Measurements from ENCODE around the gene AP1S1. TPM values are rescaled to one million over a fixed set of nuclear protein-coding genes. Genes with fewer than 3 reads are reported as not detected.

Gene AP1S1
- total and polyA plus RNA-seq, 4 donors, result 42.7 to 74.7 (median 60.9) TPM

DNA sequence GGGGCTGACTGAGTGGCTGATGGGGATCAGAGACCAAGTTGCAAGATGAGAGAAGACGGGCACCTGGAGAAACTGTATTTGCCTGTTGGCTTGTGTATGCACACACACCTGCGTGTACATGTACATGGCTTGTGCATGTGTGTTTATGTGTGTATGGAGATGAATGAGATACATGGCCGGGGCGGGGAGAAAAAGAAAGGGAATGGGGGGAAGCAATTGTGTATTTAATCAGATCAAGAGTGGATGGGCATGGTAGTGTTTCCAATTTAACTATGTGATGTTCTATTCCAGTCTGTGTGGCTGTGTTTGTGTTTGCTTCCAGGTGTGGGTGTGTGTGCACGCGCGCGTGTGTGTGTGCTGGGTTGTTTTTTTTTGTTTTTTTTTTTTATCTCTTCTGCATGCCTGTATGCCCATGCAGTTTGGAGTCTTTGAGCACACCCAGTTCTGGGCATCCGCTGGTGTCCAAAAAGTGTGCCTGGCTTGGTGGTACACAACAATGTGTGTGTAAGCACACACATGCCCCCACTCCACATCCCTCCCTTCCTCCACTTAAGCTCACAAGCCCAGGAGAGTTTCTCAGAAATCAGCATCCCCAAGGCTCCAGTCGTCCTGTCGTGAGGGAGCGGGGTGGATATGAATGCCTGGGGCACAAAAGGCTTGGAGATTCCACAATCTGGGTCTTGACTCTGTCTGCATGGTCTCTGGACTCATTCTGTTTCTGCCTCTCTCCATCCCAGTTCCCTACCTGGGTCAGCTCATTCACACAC lies 13.6 kb downstream of the AP1S1 start:
- TF ChIP-seq, protein P1, sequence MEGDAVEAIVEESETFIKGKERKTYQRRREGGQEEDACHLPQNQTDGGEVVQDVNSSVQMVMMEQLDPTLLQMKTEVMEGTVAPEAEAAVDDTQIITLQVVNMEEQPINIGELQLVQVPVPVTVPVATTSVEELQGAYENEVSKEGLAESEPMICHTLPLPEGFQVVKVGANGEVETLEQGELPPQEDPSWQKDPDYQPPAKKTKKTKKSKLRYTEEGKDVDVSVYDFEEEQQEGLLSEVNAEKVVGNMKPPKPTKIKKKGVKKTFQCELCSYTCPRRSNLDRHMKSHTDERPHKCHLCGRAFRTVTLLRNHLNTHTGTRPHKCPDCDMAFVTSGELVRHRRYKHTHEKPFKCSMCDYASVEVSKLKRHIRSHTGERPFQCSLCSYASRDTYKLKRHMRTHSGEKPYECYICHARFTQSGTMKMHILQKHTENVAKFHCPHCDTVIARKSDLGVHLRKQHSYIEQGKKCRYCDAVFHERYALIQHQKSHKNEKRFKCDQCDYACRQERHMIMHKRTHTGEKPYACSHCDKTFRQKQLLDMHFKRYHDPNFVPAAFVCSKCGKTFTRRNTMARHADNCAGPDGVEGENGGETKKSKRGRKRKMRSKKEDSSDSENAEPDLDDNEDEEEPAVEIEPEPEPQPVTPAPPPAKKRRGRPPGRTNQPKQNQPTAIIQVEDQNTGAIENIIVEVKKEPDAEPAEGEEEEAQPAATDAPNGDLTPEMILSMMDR (IDR thresholded peaks at IDR 0.05; ENCODE audit: control extremely low read depth, extremely low read depth), result no peak
- Histone ChIP-seq H3K27me3 (ENCODE audit: control insufficient read depth in 3 of 3, insufficient read depth in 3 of 3, low read length in 2 of 3) (peaks cover 19 to 77% (median 67%) of the 10 kb centered on the region in 3 donors), H3K9me3 (ENCODE audit: control insufficient read depth in 4 of 4, insufficient read depth in 3 of 4, low read length in 3 of 4) (peaks cover 0 to 11% (median 0%) of the 10 kb centered on the region in 4 donors), H3K4me1 (ENCODE audit: control insufficient read depth in 5 of 5, insufficient read depth in 5 of 5, low read length in 5 of 5) (peaks cover 0 to 38% (median 7%) of the 10 kb centered on the region in 5 donors), H3K4me3 (no peak overlapping the region), H3K9ac (ENCODE audit: insufficient read depth in 1 of 2, low read length in 2 of 2) (no peak overlapping the region), H3K27ac (ENCODE audit: low read depth in 1 of 2, low read length in 1 of 2) (no peak overlapping the region), H3K36me3 (ENCODE audit: control insufficient read depth in 4 of 4, insufficient read depth in 4 of 4, low read length in 4 of 4) (no peaks in the 10 kb centered on the region)
- WGBS, 2 donors, result 6 to 7% methylated on average over 12 of the region's 12 CpGs
- ATAC-seq (ENCODE audit: insufficient read depth, low FRiP score), result no peak
- no peak for DNase-seq

GRCh38 chr7:101168412-101169049 lies 14.3 kb downstream of the AP1S1 start:
- TF ChIP-seq, protein P1 (IDR thresholded peaks at IDR 0.05; ENCODE audit: control extremely low read depth, extremely low read depth), result no peak
- H3K27ac ChIP-seq (ENCODE audit: low read depth in 1 of 2, low read length in 1 of 2), result no peak overlapping the region
- peaks cover 19 to 84% (median 73%) of the 10 kb centered on the region in 3 donors for H3K27me3 ChIP-seq (ENCODE audit: control insufficient read depth in 3 of 3, insufficient read depth in 3 of 3, low read length in 2 of 3)
- no peaks in the 10 kb centered on the region for H3K36me3 ChIP-seq (ENCODE audit: control insufficient read depth in 4 of 4, insufficient read depth in 4 of 4, low read length in 4 of 4)
- peaks cover 0 to 36% (median 7%) of the 10 kb centered on the region in 5 donors for H3K4me1 ChIP-seq (ENCODE audit: control insufficient read depth in 5 of 5, insufficient read depth in 5 of 5, low read length in 5 of 5)
- WGBS, 2 donors, result 4 to 8% methylated on average over 5 to 6 of the region's 6 CpGs
- DNase-seq (no peak), ATAC-seq (ENCODE audit: insufficient read depth, low FRiP score) (no peak)
- H3K9me3 ChIP-seq (ENCODE audit: control insufficient read depth in 4 of 4, insufficient read depth in 3 of 4, low read length in 3 of 4), result peaks cover 0 to 11% (median 0%) of the 10 kb centered on the region in 4 donors
- H3K9ac ChIP-seq (ENCODE audit: insufficient read depth in 1 of 2, low read length in 2 of 2), result no peak overlapping the region
- H3K4me3 ChIP-seq, result no peak overlapping the region

- no peak for ATAC-seq (ENCODE audit: insufficient read depth, low FRiP score)
These were observed 15.0 kb downstream of the AP1S1 start for GRCh38 chr7:101169110-101169837.

More at GRCh38 chr7:101169110-101169837, 15.0 kb downstream of the AP1S1 start:
- Histone ChIP-seq H3K4me3 (no peak overlapping the region), H3K9ac (ENCODE audit: insufficient read depth in 1 of 2, low read length in 2 of 2) (no peak overlapping the region), H3K36me3 (ENCODE audit: control insufficient read depth in 4 of 4, insufficient read depth in 4 of 4, low read length in 4 of 4) (no peaks in the 10 kb centered on the region), H3K27me3 (ENCODE audit: control insufficient read depth in 3 of 3, insufficient read depth in 3 of 3, low read length in 2 of 3) (peaks cover 18 to 89% (median 81%) of the 10 kb centered on the region in 3 donors), H3K9me3 (ENCODE audit: control insufficient read depth in 4 of 4, insufficient read depth in 3 of 4, low read length in 3 of 4) (peaks cover 0 to 15% (median 0%) of the 10 kb centered on the region in 4 donors), H3K4me1 (ENCODE audit: control insufficient read depth in 5 of 5, insufficient read depth in 5 of 5, low read length in 5 of 5) (peaks cover 0 to 30% (median 6%) of the 10 kb centered on the region in 5 donors), H3K27ac (ENCODE audit: low read depth in 1 of 2, low read length in 1 of 2) (no peak overlapping the region)
- DNase-seq, result no peak
- TF ChIP-seq, protein P1 (IDR thresholded peaks at IDR 0.05; ENCODE audit: control extremely low read depth, extremely low read depth), result no peak
- WGBS, 2 donors, result 3 to 6% methylated on average over 18 of the region's 18 CpGs

All from lung (tissue), 12 donors.